HG02981 (cell line): ENCODE measurements around the gene CA10.

Experiments used
- ATAC-seq: cut with Tn5 transposase; IDR thresholded peaks from one replicate; pipeline ENCODE4 v1.9.1; 2021; ENCODE audit warnings: mild to moderate bottlenecking, moderate library complexity; ENCODE audit not compliant: unreplicated experiment

CA10 gene

DNA sequence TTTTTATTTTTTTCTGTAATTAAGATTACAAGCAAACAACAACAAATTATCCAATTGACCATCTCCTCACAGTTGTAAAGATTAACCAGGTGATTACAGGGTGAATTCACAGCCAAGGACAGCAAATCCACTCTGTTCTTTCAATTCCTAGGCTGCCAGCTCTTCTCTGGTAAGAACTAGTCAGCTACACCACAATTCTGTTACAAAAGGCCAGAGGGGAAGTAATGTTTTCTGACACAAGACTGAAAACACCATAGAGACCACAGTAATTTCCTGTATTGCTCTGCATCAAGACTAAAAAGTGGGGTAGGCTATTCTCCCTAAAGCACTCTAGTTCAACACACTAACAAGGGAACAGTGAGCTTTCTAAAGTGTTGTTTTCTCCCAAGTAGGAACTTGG is 10.6 kb downstream of the CA10 start:
- peak; percentile 77 for ATAC-seq

- ATAC-seq = peak; percentile 42
Observed at GRCh38 chr17:52147431-52147830, 11.1 kb downstream of the CA10 start.

DNA sequence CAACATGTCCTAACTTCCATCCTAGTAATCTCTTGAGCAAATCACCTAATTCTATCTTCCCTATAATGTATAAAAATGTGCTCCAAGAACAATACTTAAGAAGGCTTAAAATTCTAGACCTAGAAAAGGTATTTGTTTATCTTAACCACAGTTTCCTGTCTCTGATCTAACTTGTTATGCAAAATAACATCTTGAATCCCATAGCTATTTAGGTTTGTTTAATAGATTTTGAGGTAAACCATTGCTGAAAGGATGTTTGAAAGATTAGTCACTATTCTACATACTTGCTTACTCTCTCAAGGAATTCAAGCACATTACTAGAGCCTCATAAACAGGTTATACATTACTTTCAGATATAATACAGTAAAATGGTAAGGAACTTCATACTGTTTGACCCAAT is 13.0 kb downstream of the CA10 start:
- no peak for ATAC-seq

GRCh38 chr17:52143542-52143941 is 15.0 kb downstream of the CA10 start:
- ATAC-seq = no peak

- ATAC-seq = no peak
Observed at GRCh38 chr17:52140601-52141000, 17.9 kb downstream of the CA10 start.

GRCh38 chr17:52138752-52139151 is 19.8 kb downstream of the CA10 start:
- ATAC-seq = no peak

GRCh38 chr17:52138350-52138749 is 20.2 kb downstream of the CA10 start:
- ATAC-seq = no peak

- ATAC-seq = no peak
Observed at GRCh38 chr17:52136166-52136565, 22.3 kb downstream of the CA10 start.

DNA sequence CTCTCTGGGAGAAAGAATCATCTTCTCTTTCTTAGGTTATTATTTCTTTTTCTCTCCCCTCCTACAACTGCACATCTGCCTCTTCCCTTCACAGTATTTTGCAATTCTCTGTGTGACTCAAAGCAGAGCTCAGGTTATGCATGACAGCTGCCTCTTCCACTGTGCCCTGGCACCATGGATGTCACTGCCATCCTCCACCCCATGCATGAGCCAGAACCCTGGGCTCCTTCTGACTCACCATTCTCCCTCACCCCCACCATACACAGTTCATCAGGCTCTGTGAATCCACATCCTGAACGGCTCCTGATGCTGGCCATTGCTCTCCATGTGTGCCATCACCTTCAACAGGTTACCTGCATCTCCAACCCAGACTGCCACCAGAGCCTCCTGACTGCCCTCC is 23.9 kb downstream of the CA10 start:
- ATAC-seq = no peak

- ATAC-seq = no peak
Observed at GRCh38 chr17:52128721-52129120, 29.8 kb downstream of the CA10 start.

- no peak for ATAC-seq
Observed at GRCh38 chr17:52124993-52125392, 33.5 kb downstream of the CA10 start.

DNA sequence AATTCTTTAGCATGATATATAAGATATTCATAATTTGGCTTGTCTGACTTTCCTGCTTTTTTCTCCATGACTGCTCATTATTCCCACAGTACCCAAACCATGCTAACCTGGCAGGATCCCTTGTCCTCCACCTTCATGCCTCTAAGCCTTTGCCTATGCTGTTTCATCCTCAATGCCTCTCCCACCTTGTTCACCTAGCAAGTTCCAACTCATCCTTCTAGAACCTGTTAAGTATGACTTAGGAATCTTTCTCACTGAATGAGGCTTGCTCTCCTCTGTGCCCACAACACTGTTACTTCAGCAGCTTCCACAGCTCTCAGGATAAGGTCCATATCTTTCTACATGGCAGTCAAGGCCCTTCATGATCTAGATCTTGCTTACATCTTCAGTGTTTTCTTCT is 34.0 kb downstream of the CA10 start:
- ATAC-seq = no peak

GRCh38 chr17:52120465-52120864 is 38.0 kb downstream of the CA10 start:
- ATAC-seq = no peak

DNA sequence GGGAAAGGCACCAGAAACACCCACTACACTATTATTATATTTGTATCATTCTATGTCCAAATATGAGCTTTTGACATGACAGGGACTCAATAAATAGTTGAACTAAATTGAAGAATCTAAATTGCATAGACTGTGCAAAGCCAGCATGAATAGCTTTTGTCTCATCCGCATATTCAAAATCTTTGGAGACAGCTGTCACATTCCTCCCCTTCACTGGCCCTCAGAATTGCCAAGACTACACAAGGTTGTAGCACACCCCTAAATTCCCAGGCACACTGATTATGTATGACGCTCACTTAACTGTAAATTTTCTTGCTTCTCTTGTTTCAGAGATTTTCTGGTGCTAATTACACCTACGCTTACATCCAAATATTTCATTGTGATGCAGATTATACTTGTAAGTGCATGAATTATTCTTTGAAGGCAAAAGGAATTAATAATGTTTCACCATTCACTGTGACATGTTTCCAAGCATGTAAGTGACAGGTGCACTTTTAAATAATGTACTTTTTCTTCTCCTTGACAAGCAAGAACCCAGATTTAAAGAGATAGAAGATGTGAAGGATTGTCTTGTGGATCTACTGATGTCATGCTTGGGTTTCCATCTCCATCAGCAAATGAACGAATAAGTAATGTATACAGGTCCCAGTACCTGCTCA is 47.5 kb downstream of the CA10 start:
- ATAC-seq = no peak

DNA sequence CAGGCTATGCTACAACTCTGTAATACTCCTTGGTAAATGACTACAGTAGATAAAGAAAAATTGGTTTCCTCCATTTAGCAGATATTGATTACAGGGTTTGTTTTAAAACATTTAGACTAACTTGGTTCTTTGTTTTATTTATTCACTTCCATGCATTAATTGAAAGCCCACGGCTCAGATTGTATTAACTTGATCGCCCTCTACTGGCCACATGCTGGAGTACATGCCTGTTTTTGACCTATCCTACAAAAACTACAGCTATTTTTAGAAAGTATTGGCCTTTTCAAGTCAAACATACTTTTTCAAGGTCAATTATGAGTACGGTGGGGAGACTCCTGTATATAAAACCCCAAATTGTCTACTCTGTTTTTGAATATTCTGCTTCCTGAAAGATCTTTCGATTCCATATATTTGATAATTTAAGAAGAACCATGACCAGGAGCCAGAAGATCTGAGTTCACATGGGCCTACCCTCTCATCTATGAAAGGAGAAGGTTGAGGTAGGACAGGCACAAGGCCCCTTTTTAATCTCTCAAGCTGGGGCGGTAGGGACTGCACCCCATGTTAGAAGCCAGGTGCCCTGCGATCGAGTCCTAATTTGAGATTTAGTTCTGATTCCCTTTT is 51.8 kb downstream of the CA10 start:
- peak; percentile 53 for ATAC-seq

- ATAC-seq = no peak
Observed at GRCh38 chr17:52106072-52106471, 52.4 kb downstream of the CA10 start.

DNA sequence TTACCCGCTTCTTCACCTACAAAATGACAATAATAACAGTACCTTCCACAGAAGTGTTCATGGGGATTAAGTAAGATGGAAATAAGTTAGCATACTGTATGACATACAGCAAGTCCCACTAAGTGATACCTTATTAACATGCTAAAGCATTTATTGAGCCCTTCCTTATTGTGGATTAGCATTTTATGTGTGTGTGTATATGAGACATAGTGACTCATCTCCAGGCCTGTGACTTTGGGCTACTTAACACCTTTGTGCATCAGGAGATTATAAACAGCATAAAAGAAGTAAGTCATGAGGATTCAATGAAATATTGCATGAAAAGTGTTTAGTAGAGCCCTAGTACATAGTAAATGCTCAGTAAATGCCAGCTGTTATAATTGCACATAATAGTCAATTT is 52.9 kb downstream of the CA10 start:
- no peak for ATAC-seq

- no peak for ATAC-seq
Observed at GRCh38 chr17:52096056-52096455, 62.5 kb downstream of the CA10 start.

DNA sequence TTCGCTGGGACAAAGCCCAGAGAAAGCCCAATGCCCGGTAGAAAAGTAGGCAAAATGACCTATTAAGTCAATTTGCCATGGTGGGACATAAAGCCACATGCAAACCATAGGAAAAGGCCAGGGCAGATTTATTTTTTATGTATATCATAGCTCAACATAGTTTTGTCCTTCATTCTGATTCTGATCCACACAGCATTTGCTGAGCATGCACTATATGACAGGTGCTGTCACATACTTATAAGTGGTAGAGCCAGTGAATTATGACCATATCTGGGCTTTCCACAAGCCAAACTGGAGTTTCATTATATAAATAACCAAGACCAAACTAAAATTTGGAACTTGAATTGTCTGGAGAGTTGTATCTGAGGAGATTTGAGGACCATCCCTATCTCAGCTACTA is 74.3 kb downstream of the CA10 start:
- no peak for ATAC-seq

- ATAC-seq = no peak
Observed at GRCh38 chr17:52079496-52079895, 79.0 kb downstream of the CA10 start.

DNA sequence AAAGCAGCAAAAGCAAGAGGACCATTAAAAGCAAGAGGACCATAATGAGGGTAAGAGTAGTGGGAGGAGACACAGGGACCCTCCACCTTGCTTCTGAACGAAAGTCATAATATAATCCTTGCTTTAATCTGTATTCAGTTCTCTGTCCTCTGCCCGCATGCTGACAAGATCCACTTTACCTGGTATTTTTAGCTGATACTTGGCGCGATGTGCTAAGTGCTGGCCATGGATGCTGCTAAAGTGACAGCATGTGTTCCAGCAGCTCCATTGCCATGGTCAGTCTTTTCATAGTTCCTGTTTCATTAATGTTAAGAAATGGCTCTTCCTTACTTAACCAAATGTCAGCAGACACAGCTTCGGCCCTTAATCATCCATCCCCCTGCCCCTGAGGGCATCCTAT is 86.8 kb downstream of the CA10 start:
- ATAC-seq = no peak

DNA sequence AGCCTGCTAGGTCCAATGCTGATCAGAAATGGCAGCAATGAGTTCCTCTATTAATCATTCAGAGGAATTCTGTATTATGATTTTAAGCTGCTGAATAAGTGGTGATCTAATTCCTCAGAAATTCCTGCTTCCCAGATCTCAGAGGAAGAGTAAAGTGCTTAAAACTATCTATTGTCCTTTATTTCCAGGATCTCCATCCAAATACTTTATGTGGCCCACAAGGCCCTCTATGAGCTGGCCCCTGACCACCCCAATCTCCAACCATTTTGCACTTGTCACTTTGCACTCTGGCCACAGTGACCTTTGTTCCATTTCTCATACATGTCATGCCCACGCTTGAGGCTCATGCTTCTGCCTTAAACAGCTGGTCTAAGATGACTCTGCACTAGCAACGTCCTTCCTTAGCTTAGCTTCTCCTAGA is 93.7 kb downstream of the CA10 start:
- ATAC-seq = no peak

DNA sequence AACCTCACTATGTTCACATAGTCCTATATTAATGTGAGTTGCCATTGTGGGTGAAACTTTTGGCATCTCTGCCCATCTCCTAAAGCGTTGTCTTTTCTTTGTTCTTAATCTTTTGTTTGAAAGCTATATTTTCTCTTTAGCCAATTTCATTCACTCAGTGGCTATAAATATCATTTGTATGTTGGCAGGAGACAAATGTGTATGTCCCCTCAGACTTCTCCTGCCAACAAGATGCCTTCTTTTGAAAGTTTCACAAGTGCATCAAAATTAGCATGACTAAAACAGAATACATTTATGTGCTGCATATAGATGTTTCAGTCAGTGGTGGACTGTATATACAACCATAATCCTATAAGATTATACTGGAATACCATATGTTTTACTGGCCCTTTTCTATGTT is 109.0 kb downstream of the CA10 start:
- no peak for ATAC-seq
